Measurements from ENCODE around the gene UBN1.

The UBN1 gene

GRCh38 chr16:4900036-4900435 lies 52.8 kb downstream of the UBN1 start:
- Histone ChIP-seq H4K20me1 (peaks cover 0 to 13% (median 0%) of the 10 kb centered on the region in 11 experiments; a peak in 7 of 22 replicates), H3K9me3 (replicated peaks in 1 of 11) (no peaks in the 10 kb centered on the region), H3K27ac (no peak overlapping the region), H3K4me3 (no peak overlapping the region), H3K36me3 (no peaks in the 10 kb centered on the region), H3K9ac (no peak overlapping the region), H3K4me2 (0 out of 22 replicates have a peak overlapping the region, but pooled peaks of 2 of the 11 experiments have one; percentile 5 to 12), H3K4me1 (peaks cover 0 to 7% (median 0%) of the 10 kb centered on the region in 10 experiments; a peak in 2 of 20 replicates), H3K27me3 (no peaks in the 10 kb centered on the region)
- no peak for TF ChIP-seq Cebpa-rat (IDR thresholded peaks at IDR 0.05)

- no peak overlapping the region for H3K9ac ChIP-seq
- H4K20me1 ChIP-seq, result peaks cover 0 to 11% (median 0%) of the 10 kb centered on the region in 11 experiments; a peak in 7 of 22 replicates
- no peak for TF ChIP-seq Cebpa-rat (IDR thresholded peaks at IDR 0.05)
- H3K9me3 ChIP-seq (replicated peaks in 1 of 11), result no peaks in the 10 kb centered on the region
- no peaks in the 10 kb centered on the region for H3K27me3 ChIP-seq
- no peak overlapping the region for H3K27ac ChIP-seq
- peaks cover 0 to 7% (median 0%) of the 10 kb centered on the region in 10 experiments; a peak in 2 of 20 replicates for H3K4me1 ChIP-seq
- no peaks in the 10 kb centered on the region for H3K36me3 ChIP-seq
- H3K4me3 ChIP-seq, result no peak overlapping the region
- H3K4me2 ChIP-seq, result no peak overlapping the region
Observed at GRCh38 chr16:4900750-4901149, 53.5 kb downstream of the UBN1 start.

- no peak for TF ChIP-seq Cebpa-rat (IDR thresholded peaks at IDR 0.05)
- H3K27ac ChIP-seq, result no peak overlapping the region
- H3K4me2 ChIP-seq, result no peak overlapping the region
- no peak overlapping the region for H3K9ac ChIP-seq
- peaks cover 0 to 11% (median 0%) of the 10 kb centered on the region in 11 experiments; a peak in 6 of 22 replicates for H4K20me1 ChIP-seq
- no peak overlapping the region for H3K4me3 ChIP-seq
- no peaks in the 10 kb centered on the region for H3K36me3 ChIP-seq
- no peaks in the 10 kb centered on the region for H3K9me3 ChIP-seq (replicated peaks in 1 of 11)
- peaks cover 0 to 7% (median 0%) of the 10 kb centered on the region in 10 experiments; a peak in 2 of 20 replicates for H3K4me1 ChIP-seq
- no peaks in the 10 kb centered on the region for H3K27me3 ChIP-seq
Observed at GRCh38 chr16:4902038-4902437, 54.8 kb downstream of the UBN1 start.

GRCh38 chr16:4904108-4904941 lies 57.0 kb downstream of the UBN1 start:
- Histone ChIP-seq H3K4me3 (no peak overlapping the region), H4K20me1 (peaks cover 0 to 11% (median 0%) of the 10 kb centered on the region in 11 experiments; a peak in 5 of 22 replicates), H3K27me3 (no peaks in the 10 kb centered on the region), H3K9ac (no peak overlapping the region), H3K27ac (no peak overlapping the region), H3K9me3 (replicated peaks in 1 of 11) (no peaks in the 10 kb centered on the region), H3K4me2 (no peak overlapping the region), H3K4me1 (peaks cover 0 to 7% (median 0%) of the 10 kb centered on the region in 10 experiments; a peak in 2 of 20 replicates), H3K36me3 (no peaks in the 10 kb centered on the region)
- no peak for TF ChIP-seq Cebpa-rat (IDR thresholded peaks at IDR 0.05)

- H3K9me3 ChIP-seq (replicated peaks in 1 of 11), result no peaks in the 10 kb centered on the region
- no peak overlapping the region for H3K4me2 ChIP-seq
Observed at GRCh38 chr16:4904942-4905615, 57.8 kb downstream of the UBN1 start.

GRCh38 chr16:4908854-4909401 lies 61.6 kb downstream of the UBN1 start:
- Histone ChIP-seq H3K4me3 (no peak overlapping the region), H3K4me2 (no peak overlapping the region), H3K4me1 (peaks cover 3 to 8% (median 6%) of the 10 kb centered on the region in 10 experiments; a peak in 17 of 20 replicates), H4K20me1 (peaks cover 0 to 7% (median 0%) of the 10 kb centered on the region in 11 experiments; a peak in 8 of 22 replicates), H3K27me3 (peaks cover 0 to 9% (median 0%) of the 10 kb centered on the region in 11 experiments; a peak in 3 of 22 replicates), H3K9ac (no peak overlapping the region), H3K36me3 (no peaks in the 10 kb centered on the region), H3K9me3 (replicated peaks in 1 of 11) (no peaks in the 10 kb centered on the region), H3K27ac (no peak overlapping the region)
- no peak for TF ChIP-seq Cebpa-rat (IDR thresholded peaks at IDR 0.05)

More at GRCh38 chr16:4904942-4905615, 57.8 kb downstream of the UBN1 start:
- H3K27ac ChIP-seq, result no peak overlapping the region
- H3K27me3 ChIP-seq, result no peaks in the 10 kb centered on the region
- H3K4me3 ChIP-seq, result no peak overlapping the region
- no peak overlapping the region for H3K9ac ChIP-seq
- H3K36me3 ChIP-seq, result no peaks in the 10 kb centered on the region
- H3K4me1 ChIP-seq, result peaks cover 0 to 3% (median 0%) of the 10 kb centered on the region in 10 experiments; a peak in 2 of 20 replicates
- peaks cover 0 to 11% (median 0%) of the 10 kb centered on the region in 11 experiments; a peak in 5 of 22 replicates for H4K20me1 ChIP-seq
- no peak for TF ChIP-seq Cebpa-rat (IDR thresholded peaks at IDR 0.05)

- H3K9ac ChIP-seq, result no peak overlapping the region
- H4K20me1 ChIP-seq, result peaks cover 0 to 12% (median 5%) of the 10 kb centered on the region in 11 experiments; a peak in 13 of 22 replicates
- H3K27me3 ChIP-seq, result peaks cover 0 to 9% (median 0%) of the 10 kb centered on the region in 11 experiments; a peak in 3 of 22 replicates
- H3K4me3 ChIP-seq, result no peak overlapping the region
- no peak overlapping the region for H3K27ac ChIP-seq
- H3K4me1 ChIP-seq, result peaks cover 5 to 17% (median 15%) of the 10 kb centered on the region in 10 experiments; a peak in 18 of 20 replicates
- no peaks in the 10 kb centered on the region for H3K9me3 ChIP-seq (replicated peaks in 1 of 11)
- H3K4me2 ChIP-seq, result no peak overlapping the region
- no peaks in the 10 kb centered on the region for H3K36me3 ChIP-seq
- no peak for TF ChIP-seq Cebpa-rat (IDR thresholded peaks at IDR 0.05)
Observed at GRCh38 chr16:4909825-4910224, 62.5 kb downstream of the UBN1 start.

- H3K27me3 ChIP-seq, result peaks cover 0 to 9% (median 0%) of the 10 kb centered on the region in 11 experiments; a peak in 3 of 22 replicates
- no peak overlapping the region for H3K27ac ChIP-seq
- no peaks in the 10 kb centered on the region for H3K9me3 ChIP-seq (replicated peaks in 1 of 11)
- peaks cover 15 to 28% (median 25%) of the 10 kb centered on the region in 10 experiments; a peak in 19 of 20 replicates for H3K4me1 ChIP-seq
- TF ChIP-seq Cebpa-rat (IDR thresholded peaks at IDR 0.05), result no peak
- H3K36me3 ChIP-seq, result no peaks in the 10 kb centered on the region
- no peak overlapping the region for H3K4me2 ChIP-seq
- no peak overlapping the region for H3K9ac ChIP-seq
- H4K20me1 ChIP-seq, result peaks cover 0 to 16% (median 9%) of the 10 kb centered on the region in 11 experiments; a peak in 12 of 22 replicates
- H3K4me3 ChIP-seq, result no peak overlapping the region
Observed at GRCh38 chr16:4910828-4911227, 63.5 kb downstream of the UBN1 start.
